GM12892 (cell line): ENCODE data around the gene POLR1A.

ENCODE experiments used
- POLR2A ChIP-seq: IDR thresholded peaks from 2 replicates; pipeline ENCODE4 v1.6.1; 2011; ENCODE audit warnings: low read depth, low read length, control low read depth
- TAF1 ChIP-seq: IDR thresholded peaks from 2 replicates; pipeline ENCODE4 v1.6.1; 2011; ENCODE audit warnings: low read depth, mild to moderate bottlenecking, control low read depth, low read length, borderline replicate concordance

- TF ChIP-seq POLR2A (no peak), TAF1 (no peak)
Measured at GRCh38 chr2:85992611-85993010, 113.1 kb downstream of the POLR1A start.
